HepG2 (cell line): ENCODE measurements around the gene UBE2G2. TPM values are rescaled to one million over a fixed set of nuclear protein-coding genes. Genes with fewer than 3 reads are reported as not detected.

Source experiments
- ATAC-seq: fragments of 200-7000 bp; cut with Tn5 transposase; 3 replicates; pipeline ENCODE4 v1.9.1; 2020; ENCODE audit warnings: mild to moderate bottlenecking, moderate library complexity
- BruUV-seq: library from RNA; stranded (reverse); fragments of 400-500 nt; replicated peaks from 2 replicates; lab custom pipeline; 2021; lab: Mats Ljungman, UMichigan
- CTCF ChIA-PET: fragments of 300-600 bp; formaldehyde crosslinking; extraction: SDS; loops from one replicate; lab custom pipeline; 2021; ENCODE audit warnings: low total read pairs, inconsistent platforms, low intra/inter-chr PET ratio; lab: Yijun Ruan, JAX
- POLR2A ChIA-PET: fragments of 350-600 bp; sonication (Branson Sonifier 250); formaldehyde crosslinking; loops from one replicate; lab custom pipeline; 2020; ENCODE audit warnings: antibody characterized with exemption, inconsistent platforms; lab: Yijun Ruan, JAX
- DNase-seq: peaks from one replicate; pipeline ENCODE4 v3.0.0-alpha.2; 2015; ENCODE audit warnings: low spot score
- FAIRE-seq: peaks from 3 replicates; lab custom pipeline; 2011; peaks lifted over from hg19 to GRCh38; lab: Jason Lieb, UNC
- H2AFZ ChIP-seq: one replicate; pipeline ENCODE4 v1.6.1; 2011; ENCODE audit warnings: low read length, inconsistent platforms
- H3K27ac ChIP-seq: fragments of 300-600 bp; 3 replicates; pipeline ENCODE4 v1.8.0; 2011; ENCODE audit warnings: mixed run types, mild to moderate bottlenecking, mixed read lengths, low read length, inconsistent platforms; ENCODE audit not compliant: insufficient read depth; ENCODE audit errors: extremely low read length
- H3K27me3 ChIP-seq, 2 experiments: fragments of 200-600 bp in 1 of 2; 2 replicates in 1 of 2; 3 replicates in 1 of 2; pipeline versions ENCODE4 v1.6.0 to v1.8.0; 2011; ENCODE audit warnings: low read length in 2 of 2, mild to moderate bottlenecking in 2 of 2, moderate library complexity in 2 of 2, inconsistent platforms in 1 of 2; ENCODE audit not compliant: insufficient read depth in 2 of 2, control insufficient read depth in 1 of 2
- H3K36me3 ChIP-seq, 2 experiments: fragments of 200-600 bp in 1 of 2; replicated peaks in 1 of 2; 2 replicates in 1 of 2; 3 replicates in 1 of 2; pipeline versions ENCODE4 v1.5.1 to v1.8.0; 2011; ENCODE audit warnings: low read length in 2 of 2, inconsistent platforms in 1 of 2; ENCODE audit not compliant: insufficient read depth in 2 of 2, control insufficient read depth in 1 of 2
- H3K4me1 ChIP-seq: 2 replicates; pipeline ENCODE4 v1.5.1; 2012; ENCODE audit warnings: low read length, inconsistent platforms; ENCODE audit not compliant: insufficient read depth
- H3K4me2 ChIP-seq: 2 replicates; pipeline ENCODE4 v1.6.0; 2011; ENCODE audit warnings: low read depth, low read length, inconsistent platforms
- H3K4me3 ChIP-seq, 3 experiments: fragments of 200-600 bp in 1 of 3; sonication (generic), shearing (Covaris generic) in 1 of 3; replicated peaks in 1 of 3; 2 replicates each; pipeline ENCODE4 v1.5.1; 2011 to 2016; ENCODE audit warnings: low read length in 3 of 3, inconsistent platforms in 2 of 3, low read depth in 2 of 3, mild to moderate bottlenecking in 2 of 3, control low read depth in 1 of 3, mixed read lengths in 1 of 3; ENCODE audit not compliant: insufficient read depth in 1 of 3
- H3K79me2 ChIP-seq: one replicate; pipeline ENCODE4 v1.6.1; 2011; ENCODE audit warnings: low read length, inconsistent platforms; ENCODE audit not compliant: insufficient read depth
- H3K9ac ChIP-seq: 2 replicates; pipeline ENCODE4 v1.6.0; 2011; ENCODE audit warnings: mild to moderate bottlenecking, low read depth, low read length, inconsistent platforms; ENCODE audit not compliant: insufficient read depth
- H3K9me3 ChIP-seq: 2 replicates; pipeline ENCODE4 v1.5.1; 2012; ENCODE audit warnings: mild to moderate bottlenecking, low read length
- H4K20me1 ChIP-seq: 2 replicates; pipeline ENCODE4 v1.6.0; 2011; ENCODE audit warnings: inconsistent platforms, mild to moderate bottlenecking, low read length, moderate library complexity; ENCODE audit not compliant: insufficient read depth
- AFF4 ChIP-seq: sonication (generic); formaldehyde crosslinking; IDR thresholded peaks from 2 replicates; pipeline ENCODE4 v1.4.0; 2020; ENCODE audit warnings: missing genetic modification reagents
- ATF1 ChIP-seq: IDR thresholded peaks from 2 replicates; pipeline ENCODE4 v1.6.1; 2016; ENCODE audit warnings: mild to moderate bottlenecking, control low read depth
- CSRNP1 ChIP-seq: sonication (generic); formaldehyde crosslinking; IDR thresholded peaks from 2 replicates; pipeline ENCODE4 v1.8.1; 2023; ENCODE audit warnings: mild to moderate bottlenecking, missing genetic modification reagents
- HDAC2 ChIP-seq: sonication (generic); formaldehyde crosslinking; IDR thresholded peaks from 2 replicates; pipeline ENCODE4 v1.4.0; 2020; ENCODE audit warnings: missing genetic modification reagents
- HNF4A ChIP-seq: sonication (generic); formaldehyde crosslinking; IDR thresholded peaks from 2 replicates; pipeline ENCODE4 v1.4.0; 2020; ENCODE audit warnings: missing genetic modification reagents
- SRSF4 ChIP-seq: fragments of 200-400 bp; formaldehyde crosslinking; IDR thresholded peaks from one replicate; pipeline ENCODE4 v1.6.1; 2018; ENCODE audit warnings: mild to moderate bottlenecking, low read depth, low read length, moderate library complexity; ENCODE audit not compliant: poor library complexity, severe bottlenecking
- ZHX2 ChIP-seq, 2 experiments: sonication (generic) in 1 of 2; formaldehyde crosslinking in 1 of 2; IDR thresholded peaks; 2 replicates each; pipeline versions ENCODE4 v1.6.1 to v1.9.0; 2014 to 2022; ENCODE audit warnings: antibody characterized with exemption in 1 of 2, borderline replicate concordance in 1 of 2, inconsistent platforms in 1 of 2, low read depth in 1 of 2, missing genetic modification reagents in 1 of 2
- ZNF33A ChIP-seq: sonication (generic); formaldehyde crosslinking; IDR thresholded peaks from 2 replicates; pipeline ENCODE4 v1.5.1; 2020; ENCODE audit warnings: missing genetic modification reagents, mild to moderate bottlenecking, moderate library complexity, borderline replicate concordance
- WGBS: methylation state at CpG from one replicate; pipeline ENCODE4 v1.1.6; 2017; ENCODE audit warnings: low lambda C conversion rate; 5-methylcytosine and 5-hydroxymethylcytosine counted together
- in situ Hi-C: cut with HindIII; loops from 2 replicates; pipeline ENCODE4 v1.10.0; 2017; ENCODE audit warnings: low pct_unique_long_range_greater_than_20kb; ENCODE audit not compliant: extremely low pct_ligation_motif_present
- intact Hi-C: fragments of 100-400 bp; cut with micrococcal nuclease; formaldehyde crosslinking; loops from one replicate; pipeline ENCODE4 v1.10.0; 2022; ENCODE audit not compliant: unreplicated experiment
- polyA plus RNA-seq, 8 experiments: library from polyadenylated mRNA; depleted of rRNA in 3 of 8; stranded (reverse) in 7 of 8; unstranded in 1 of 8; fragments of >200 nt; fragmentation: Illumina TruSeq in 4 of 8; extraction: Trizol in 4 of 8; gene quantifications; 2 replicates each; pipeline versions ENCODE4 v1.2.1 to v1.2.3, GENCODE V29; 2011 to 2016; ENCODE audit warnings: low read depth in 4 of 8, missing spikeins in 1 of 8, mixed read lengths in 1 of 8; ENCODE audit not compliant: insufficient read depth in 1 of 8
- total RNA-seq, 5 experiments: library from RNA; depleted of rRNA; stranded (reverse); fragments of >200 nt; fragmentation: Illumina TruSeq; extraction: Trizol; gene quantifications; 2 replicates each; pipeline ENCODE4 v1.2.3, GENCODE V29; 2016; ENCODE audit warnings: low read depth in 1 of 5

UBE2G2 gene
- total and polyA plus RNA-seq, 2 of the 13 experiments (the other 11 are each of a cell fraction or from before 2014, with no cell fraction given), result 55.4 to 92.0 TPM

- no TSS peak for BruUV-seq
- no peaks in the 10 kb centered on the region for H3K9me3 ChIP-seq
- WGBS, result 73% methylated on average over 13 of the region's 22 CpGs
- peaks cover 2 to 41% of the 10 kb centered on the region in 2 experiments; a peak in 4 of 5 replicates for H3K27me3 ChIP-seq
- no peak overlapping the region for H2AFZ ChIP-seq
- no peak for ATAC-seq
- H3K4me1 ChIP-seq, result peaks cover 37% of the 10 kb centered on the region
- no peaks in the 10 kb centered on the region for H3K79me2 ChIP-seq
- no peaks in the 10 kb centered on the region for H3K36me3 ChIP-seq
- no peaks in the 10 kb centered on the region for H4K20me1 ChIP-seq
- no peak for FAIRE-seq
- H3K4me3 ChIP-seq, result no peak overlapping the region
- DNase-seq, result no peak
- H3K9ac ChIP-seq, result no peak overlapping the region
- no peak overlapping the region for H3K27ac ChIP-seq
- in situ Hi-C loops, result no loop called here
- ChIA-PET POLR2A (no interaction called here), CTCF (no interaction called here)
- no peak overlapping the region for H3K4me2 ChIP-seq
- intact Hi-C loops, result no loop called here
- TF ChIP-seq ATF1 (no peak), ZHX2 (IDR thresholded peaks at IDR 0.05; ENCODE audit: low read depth) (no peak), ZHX2 (CRISPR knock-in tag; IDR thresholded peaks at IDR 0.05; ENCODE audit: borderline replicate concordance) (no peak), SRSF4 (no peak), AFF4 (CRISPR knock-in tag) (no peak), HDAC2 (CRISPR knock-in tag) (no peak), HNF4A (CRISPR knock-in tag) (no peak), ZNF33A (CRISPR knock-in tag) (no peak), CSRNP1 (CRISPR knock-in tag) (no peak)
These were observed 41.9 kb downstream of the UBE2G2 start for GRCh38 chr21:44759628-44760285.
